ENCODE measurements around the gene GDNF. TPM values are rescaled to one million over a fixed set of nuclear protein-coding genes. Genes with fewer than 3 reads are reported as not detected.
"Not testable (repeated sequence)": the region's sequence is repeated elsewhere in the genome, so short reads cannot be mapped to it uniquely, and the experiment has no call there.

GDNF gene
- total RNA-seq, 1 donor from 2014 or later, result 0.85 TPM

DNA sequence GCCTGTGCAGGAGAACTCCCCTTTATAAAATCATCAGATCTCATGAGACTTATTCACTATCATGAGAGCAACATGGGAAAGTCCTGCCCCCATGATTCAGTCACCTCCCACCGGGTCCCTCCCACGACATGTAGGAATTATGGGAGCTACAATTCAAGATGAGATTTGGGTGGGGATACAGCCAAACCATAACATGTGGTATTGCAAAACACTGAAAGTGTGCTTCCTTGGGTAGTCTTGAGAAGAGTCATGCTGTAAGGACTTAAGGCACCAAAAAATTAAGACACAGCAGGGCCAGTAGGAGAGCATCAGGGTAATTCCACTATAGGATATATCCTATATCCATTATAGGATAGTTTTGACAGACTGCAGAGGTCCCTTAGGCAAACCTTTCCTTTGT is 29.4 kb upstream of the GDNF start:
- Mint-ChIP-seq H3K36me3 (no peaks in the 10 kb centered on the region), H3K27ac (no peak overlapping the region), H3K4me3 (no peak overlapping the region), H3K9me3 (peaks cover 6% of the 10 kb centered on the region), H3K4me1 (no peaks in the 10 kb centered on the region), H3K27me3 (ENCODE audit: low read depth) (peaks cover 8% of the 10 kb centered on the region)
- DNase-seq (ENCODE audit: low spot score in 2 of 2, unreplicated experiment in 2 of 2), result no peak
- TF ChIP-seq, protein P1, sequence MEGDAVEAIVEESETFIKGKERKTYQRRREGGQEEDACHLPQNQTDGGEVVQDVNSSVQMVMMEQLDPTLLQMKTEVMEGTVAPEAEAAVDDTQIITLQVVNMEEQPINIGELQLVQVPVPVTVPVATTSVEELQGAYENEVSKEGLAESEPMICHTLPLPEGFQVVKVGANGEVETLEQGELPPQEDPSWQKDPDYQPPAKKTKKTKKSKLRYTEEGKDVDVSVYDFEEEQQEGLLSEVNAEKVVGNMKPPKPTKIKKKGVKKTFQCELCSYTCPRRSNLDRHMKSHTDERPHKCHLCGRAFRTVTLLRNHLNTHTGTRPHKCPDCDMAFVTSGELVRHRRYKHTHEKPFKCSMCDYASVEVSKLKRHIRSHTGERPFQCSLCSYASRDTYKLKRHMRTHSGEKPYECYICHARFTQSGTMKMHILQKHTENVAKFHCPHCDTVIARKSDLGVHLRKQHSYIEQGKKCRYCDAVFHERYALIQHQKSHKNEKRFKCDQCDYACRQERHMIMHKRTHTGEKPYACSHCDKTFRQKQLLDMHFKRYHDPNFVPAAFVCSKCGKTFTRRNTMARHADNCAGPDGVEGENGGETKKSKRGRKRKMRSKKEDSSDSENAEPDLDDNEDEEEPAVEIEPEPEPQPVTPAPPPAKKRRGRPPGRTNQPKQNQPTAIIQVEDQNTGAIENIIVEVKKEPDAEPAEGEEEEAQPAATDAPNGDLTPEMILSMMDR (IDR thresholded peaks at IDR 0.05; ENCODE audit: unreplicated experiment), result no peak

DNA sequence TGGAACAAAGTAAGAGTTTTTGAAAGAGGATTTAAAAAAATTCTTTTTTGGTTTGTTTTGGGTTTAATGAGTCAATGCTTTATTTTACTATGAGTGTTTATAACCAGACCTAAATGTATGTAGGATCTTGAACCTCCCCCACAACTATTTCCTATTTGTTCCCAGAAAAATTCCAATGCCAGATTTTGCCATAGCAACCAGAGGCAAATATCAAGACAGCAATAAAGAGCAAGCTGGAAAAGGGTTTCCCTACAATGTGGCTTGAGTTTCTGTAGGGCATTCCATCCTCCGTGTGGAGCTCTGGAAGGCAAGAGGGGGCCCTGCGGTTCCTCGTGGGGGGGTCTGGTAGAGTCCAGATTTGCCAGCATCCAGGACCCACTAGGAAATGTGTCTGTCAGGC is 27.8 kb upstream of the GDNF start:
- Mint-ChIP-seq H3K36me3 (no peaks in the 10 kb centered on the region), H3K9me3 (peaks cover 6% of the 10 kb centered on the region), H3K4me1 (no peaks in the 10 kb centered on the region), H3K27ac (no peak overlapping the region), H3K27me3 (ENCODE audit: low read depth) (peaks cover 8% of the 10 kb centered on the region), H3K4me3 (no peak overlapping the region)
- TF ChIP-seq, protein P1 (IDR thresholded peaks at IDR 0.05; ENCODE audit: unreplicated experiment), result no peak
- DNase-seq (ENCODE audit: low spot score in 2 of 2, unreplicated experiment in 2 of 2), result no peak

DNA sequence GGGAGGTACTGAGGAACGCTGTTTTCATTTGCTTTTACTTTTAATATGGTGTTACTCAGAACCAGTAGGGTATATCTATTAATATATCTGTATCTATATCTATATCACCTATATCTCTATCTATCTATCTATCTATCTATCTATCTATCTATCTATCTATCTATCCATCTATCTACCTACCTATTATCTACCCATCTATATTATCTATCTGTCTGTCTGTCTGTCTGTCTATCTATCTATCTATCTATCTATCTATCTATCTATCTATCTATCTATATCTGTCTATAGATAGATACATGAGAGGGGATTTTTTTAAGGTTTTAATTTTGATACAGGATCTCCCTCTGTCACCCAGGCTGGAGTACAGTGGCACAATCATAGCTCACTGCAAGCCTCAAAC is 23.1 kb upstream of the GDNF start:
- not testable (repeated sequence) for H3K27ac Mint-ChIP-seq; H3K36me3 Mint-ChIP-seq; DNase-seq (ENCODE audit: low spot score in 2 of 2, unreplicated experiment in 2 of 2); H3K4me1 Mint-ChIP-seq; H3K9me3 Mint-ChIP-seq; H3K4me3 Mint-ChIP-seq
- H3K27me3 Mint-ChIP-seq (ENCODE audit: low read depth), result peaks cover 24% of the 10 kb centered on the region

DNA sequence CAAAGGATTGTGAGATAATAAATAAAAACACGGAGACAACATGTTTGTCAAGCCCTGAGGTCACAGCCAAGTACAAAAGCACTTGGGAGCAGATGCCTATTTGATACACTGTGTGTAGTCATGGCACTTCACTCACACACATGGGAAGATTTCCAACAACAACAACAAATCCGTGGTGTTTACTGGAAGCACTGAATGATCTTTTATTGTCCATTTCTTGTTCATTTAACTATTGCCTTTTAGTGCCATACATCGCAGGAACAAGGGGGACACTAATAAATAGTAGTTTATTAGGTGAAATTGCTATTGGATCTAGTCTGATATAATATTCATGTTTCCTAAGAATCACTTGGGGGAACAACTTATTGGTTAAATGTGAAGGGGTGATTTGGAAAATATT is 20.4 kb upstream of the GDNF start:
- H3K36me3 Mint-ChIP-seq, result no peaks in the 10 kb centered on the region
- no peaks in the 10 kb centered on the region for H3K4me1 Mint-ChIP-seq
- no peak for DNase-seq (ENCODE audit: low spot score in 2 of 2, unreplicated experiment in 2 of 2)
- no peak overlapping the region for H3K27ac Mint-ChIP-seq
- peaks cover 25% of the 10 kb centered on the region for H3K27me3 Mint-ChIP-seq (ENCODE audit: low read depth)
- no peak overlapping the region for H3K4me3 Mint-ChIP-seq
- TF ChIP-seq, protein P1 (IDR thresholded peaks at IDR 0.05; ENCODE audit: unreplicated experiment), result no peak
- peaks cover 5% of the 10 kb centered on the region for H3K9me3 Mint-ChIP-seq

DNA sequence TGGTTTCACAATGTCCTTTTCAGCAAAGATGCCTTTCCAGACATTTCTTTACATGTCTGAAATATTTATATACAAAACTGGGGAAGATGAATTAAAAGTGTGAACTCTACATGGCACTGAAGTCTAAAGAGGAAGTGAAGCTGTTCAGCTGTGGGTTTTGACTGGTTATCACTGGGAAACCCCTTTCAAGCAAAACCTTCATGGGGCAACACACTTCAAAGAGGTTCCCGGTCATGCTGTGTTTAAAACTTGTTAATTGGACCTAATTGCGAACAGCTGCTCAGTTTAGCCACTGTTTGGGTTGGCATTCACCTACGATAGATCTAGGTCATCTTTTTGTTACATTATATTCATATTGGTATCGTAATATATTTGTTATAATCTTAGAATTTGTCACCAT is 20.0 kb upstream of the GDNF start:
- H3K4me3 Mint-ChIP-seq, result no peak overlapping the region
- H3K36me3 Mint-ChIP-seq, result no peaks in the 10 kb centered on the region

DNA sequence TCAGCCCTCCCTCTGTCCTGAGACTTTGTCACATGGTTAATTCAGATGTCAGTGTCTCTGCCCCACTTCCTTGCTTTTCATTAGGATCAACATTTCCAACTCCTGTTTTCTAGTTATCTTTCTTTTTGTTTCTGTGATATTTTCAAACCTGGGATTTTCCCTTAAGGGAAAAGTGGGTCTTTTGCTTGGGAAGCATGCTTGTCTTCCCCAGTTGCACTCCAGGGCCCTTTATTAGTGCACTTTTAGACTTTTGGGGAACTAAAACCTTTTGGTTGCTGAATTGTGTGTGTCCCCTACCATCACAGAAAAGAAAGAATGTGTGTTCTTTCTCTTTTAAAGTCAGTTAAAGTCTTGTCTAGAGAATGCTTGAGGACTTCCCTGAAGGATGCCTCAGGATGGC is 18.4 kb upstream of the GDNF start:
- Mint-ChIP-seq H3K4me3 (no peak overlapping the region), H3K27me3 (ENCODE audit: low read depth) (peaks cover 21% of the 10 kb centered on the region), H3K27ac (no peak overlapping the region), H3K36me3 (no peaks in the 10 kb centered on the region), H3K9me3 (peaks cover 15% of the 10 kb centered on the region), H3K4me1 (no peaks in the 10 kb centered on the region)
- DNase-seq (ENCODE audit: low spot score in 2 of 2, unreplicated experiment in 2 of 2), result no peak
- TF ChIP-seq, protein P1 (IDR thresholded peaks at IDR 0.05; ENCODE audit: unreplicated experiment), result no peak

More for the DNA sequence above, 20.0 kb upstream of the GDNF start:
- Mint-ChIP-seq H3K27me3 (ENCODE audit: low read depth) (peaks cover 22% of the 10 kb centered on the region), H3K27ac (no peak overlapping the region), H3K4me1 (no peaks in the 10 kb centered on the region), H3K9me3 (peaks cover 9% of the 10 kb centered on the region)
- DNase-seq (ENCODE audit: low spot score in 2 of 2, unreplicated experiment in 2 of 2), result no peak
- TF ChIP-seq, protein P1 (IDR thresholded peaks at IDR 0.05; ENCODE audit: unreplicated experiment), result no peak

All from mesothelial cell of epicardium (in vitro differentiated cells).